ENCODE measurements around the gene SCAF4.

DNA sequence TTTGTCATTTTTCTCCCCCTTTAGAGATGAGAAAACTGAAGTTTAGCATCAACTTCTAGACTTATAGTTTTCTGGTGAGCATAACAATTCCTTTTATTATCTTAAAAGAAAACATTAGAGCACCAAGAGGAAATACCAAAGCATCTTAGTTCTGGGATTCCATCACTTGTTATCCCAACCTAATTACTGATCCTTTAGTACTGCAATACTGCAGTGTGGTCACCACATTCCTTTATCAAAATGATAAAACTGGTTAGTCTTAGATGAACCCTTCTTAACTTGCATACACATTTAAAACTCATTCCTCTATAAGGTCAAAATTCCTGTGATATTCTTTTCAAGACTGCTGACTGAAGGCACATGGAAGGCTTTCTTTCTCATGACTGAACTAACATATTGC, 49.3 kb downstream of the SCAF4 start:
- TF ChIP-seq, protein P1, sequence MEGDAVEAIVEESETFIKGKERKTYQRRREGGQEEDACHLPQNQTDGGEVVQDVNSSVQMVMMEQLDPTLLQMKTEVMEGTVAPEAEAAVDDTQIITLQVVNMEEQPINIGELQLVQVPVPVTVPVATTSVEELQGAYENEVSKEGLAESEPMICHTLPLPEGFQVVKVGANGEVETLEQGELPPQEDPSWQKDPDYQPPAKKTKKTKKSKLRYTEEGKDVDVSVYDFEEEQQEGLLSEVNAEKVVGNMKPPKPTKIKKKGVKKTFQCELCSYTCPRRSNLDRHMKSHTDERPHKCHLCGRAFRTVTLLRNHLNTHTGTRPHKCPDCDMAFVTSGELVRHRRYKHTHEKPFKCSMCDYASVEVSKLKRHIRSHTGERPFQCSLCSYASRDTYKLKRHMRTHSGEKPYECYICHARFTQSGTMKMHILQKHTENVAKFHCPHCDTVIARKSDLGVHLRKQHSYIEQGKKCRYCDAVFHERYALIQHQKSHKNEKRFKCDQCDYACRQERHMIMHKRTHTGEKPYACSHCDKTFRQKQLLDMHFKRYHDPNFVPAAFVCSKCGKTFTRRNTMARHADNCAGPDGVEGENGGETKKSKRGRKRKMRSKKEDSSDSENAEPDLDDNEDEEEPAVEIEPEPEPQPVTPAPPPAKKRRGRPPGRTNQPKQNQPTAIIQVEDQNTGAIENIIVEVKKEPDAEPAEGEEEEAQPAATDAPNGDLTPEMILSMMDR (IDR thresholded peaks at IDR 0.05) = no peak
- TF ChIP-seq POLR2A (IDR thresholded peaks at IDR 0.05) = no peak

Data from prostate gland (tissue), 2 donors.